ENCODE measurements around the gene RSRC1. TPM values are rescaled to one million over a fixed set of nuclear protein-coding genes. Genes with fewer than 3 reads are reported as not detected.

RSRC1 gene
- total RNA-seq, 1 donor from 2014 or later, result 44.6 TPM

- no peak overlapping the region for H3K4me3 Mint-ChIP-seq
- intact Hi-C loops (cut with micrococcal nuclease), result no loop called here
- no peaks in the 10 kb centered on the region for H3K4me1 Mint-ChIP-seq
- H3K27ac Mint-ChIP-seq, result no peak overlapping the region
- no peaks in the 10 kb centered on the region for H3K27me3 Mint-ChIP-seq
- peaks cover 33% of the 10 kb centered on the region for H3K9me3 Mint-ChIP-seq
- no peak for DNase-seq
- peaks cover 2% of the 10 kb centered on the region for H3K36me3 Mint-ChIP-seq (ENCODE audit: low read depth)
Observed at GRCh38 chr3:158244274-158244673, 134.4 kb downstream of the RSRC1 start.

- no peak for DNase-seq
- Mint-ChIP-seq H3K36me3 (ENCODE audit: low read depth) (peaks cover 8% of the 10 kb centered on the region), H3K27me3 (no peaks in the 10 kb centered on the region), H3K4me3 (no peak overlapping the region), H3K4me1 (no peaks in the 10 kb centered on the region), H3K27ac (no peak overlapping the region), H3K9me3 (peaks cover 40% of the 10 kb centered on the region)
- intact Hi-C loops (cut with micrococcal nuclease), result no loop called here
Observed at GRCh38 chr3:158247288-158247687, 137.4 kb downstream of the RSRC1 start.

- H3K4me3 Mint-ChIP-seq, result no peak overlapping the region
- H3K36me3 Mint-ChIP-seq (ENCODE audit: low read depth), result peaks cover 14% of the 10 kb centered on the region
- no peaks in the 10 kb centered on the region for H3K4me1 Mint-ChIP-seq
- intact Hi-C loops (cut with micrococcal nuclease), result no loop called here
- no peaks in the 10 kb centered on the region for H3K27me3 Mint-ChIP-seq
- no peak overlapping the region for H3K27ac Mint-ChIP-seq
- H3K9me3 Mint-ChIP-seq, result peaks cover 49% of the 10 kb centered on the region
- no peak for DNase-seq
Observed at GRCh38 chr3:158248261-158248660, 138.4 kb downstream of the RSRC1 start.

GRCh38 chr3:158249183-158249582, 139.3 kb downstream of the RSRC1 start:
- intact Hi-C loops (cut with micrococcal nuclease), result no loop called here
- Mint-ChIP-seq H3K4me1 (no peaks in the 10 kb centered on the region), H3K4me3 (no peak overlapping the region), H3K27ac (no peak overlapping the region), H3K36me3 (ENCODE audit: low read depth) (peaks cover 14% of the 10 kb centered on the region), H3K27me3 (no peaks in the 10 kb centered on the region), H3K9me3 (peaks cover 49% of the 10 kb centered on the region)
- no peak for DNase-seq

- intact Hi-C loops (cut with micrococcal nuclease), result no loop called here
- Mint-ChIP-seq H3K27ac (no peak overlapping the region), H3K4me1 (no peaks in the 10 kb centered on the region), H3K9me3 (peaks cover 18% of the 10 kb centered on the region), H3K36me3 (ENCODE audit: low read depth) (peaks cover 4% of the 10 kb centered on the region), H3K27me3 (no peaks in the 10 kb centered on the region), H3K4me3 (no peak overlapping the region)
- DNase-seq, result no peak
Observed at GRCh38 chr3:158258619-158259018, 148.7 kb downstream of the RSRC1 start.

GRCh38 chr3:158260392-158260791, 150.5 kb downstream of the RSRC1 start:
- Mint-ChIP-seq H3K4me3 (no peak overlapping the region), H3K27me3 (no peaks in the 10 kb centered on the region), H3K4me1 (no peaks in the 10 kb centered on the region), H3K9me3 (peaks cover 24% of the 10 kb centered on the region), H3K27ac (no peak overlapping the region), H3K36me3 (ENCODE audit: low read depth) (peaks cover 6% of the 10 kb centered on the region)
- DNase-seq, result no peak
- intact Hi-C loops (cut with micrococcal nuclease), result no loop called here

- Mint-ChIP-seq H3K36me3 (ENCODE audit: low read depth) (peaks cover 2% of the 10 kb centered on the region), H3K27ac (no peak overlapping the region), H3K9me3 (peaks cover 13% of the 10 kb centered on the region), H3K27me3 (no peaks in the 10 kb centered on the region), H3K4me1 (no peaks in the 10 kb centered on the region), H3K4me3 (no peak overlapping the region)
- no peak for DNase-seq
- intact Hi-C loops (cut with micrococcal nuclease), result no loop called here
Observed at GRCh38 chr3:158261371-158261991, 151.6 kb downstream of the RSRC1 start.

- H3K36me3 Mint-ChIP-seq (ENCODE audit: low read depth), result peaks cover 13% of the 10 kb centered on the region
- intact Hi-C loops (cut with micrococcal nuclease), result no loop called here
- DNase-seq, result no peak
- peaks cover 20% of the 10 kb centered on the region for H3K9me3 Mint-ChIP-seq
- H3K27me3 Mint-ChIP-seq, result no peaks in the 10 kb centered on the region
- H3K27ac Mint-ChIP-seq, result no peak overlapping the region
- H3K4me1 Mint-ChIP-seq, result no peaks in the 10 kb centered on the region
- no peak overlapping the region for H3K4me3 Mint-ChIP-seq
Observed at GRCh38 chr3:158264894-158265293, 155.0 kb downstream of the RSRC1 start.

- Mint-ChIP-seq H3K27ac (no peak overlapping the region), H3K4me1 (no peaks in the 10 kb centered on the region), H3K36me3 (ENCODE audit: low read depth) (peaks cover 13% of the 10 kb centered on the region), H3K27me3 (no peaks in the 10 kb centered on the region), H3K9me3 (peaks cover 20% of the 10 kb centered on the region), H3K4me3 (no peak overlapping the region)
- intact Hi-C loops (cut with micrococcal nuclease), result no loop called here
- no peak for DNase-seq
Observed at GRCh38 chr3:158267015-158267414, 157.1 kb downstream of the RSRC1 start.

- no peak overlapping the region for H3K4me3 Mint-ChIP-seq
- peaks cover 10% of the 10 kb centered on the region for H3K36me3 Mint-ChIP-seq (ENCODE audit: low read depth)
- no peak for DNase-seq
- intact Hi-C loops (cut with micrococcal nuclease), result no loop called here
- H3K27me3 Mint-ChIP-seq, result no peaks in the 10 kb centered on the region
- H3K9me3 Mint-ChIP-seq, result peaks cover 16% of the 10 kb centered on the region
- H3K27ac Mint-ChIP-seq, result no peak overlapping the region
- H3K4me1 Mint-ChIP-seq, result no peaks in the 10 kb centered on the region
Observed at GRCh38 chr3:158269942-158270341, 160.1 kb downstream of the RSRC1 start.

- intact Hi-C loops (cut with micrococcal nuclease), result no loop called here
- peaks cover 8% of the 10 kb centered on the region for H3K36me3 Mint-ChIP-seq (ENCODE audit: low read depth)
- H3K27me3 Mint-ChIP-seq, result no peaks in the 10 kb centered on the region
- H3K9me3 Mint-ChIP-seq, result peaks cover 8% of the 10 kb centered on the region
- no peaks in the 10 kb centered on the region for H3K4me1 Mint-ChIP-seq
- H3K4me3 Mint-ChIP-seq, result no peak overlapping the region
- H3K27ac Mint-ChIP-seq, result no peak overlapping the region
- no peak for DNase-seq
Observed at GRCh38 chr3:158272081-158272480, 162.2 kb downstream of the RSRC1 start.

- H3K9me3 Mint-ChIP-seq, result no peaks in the 10 kb centered on the region
Observed at GRCh38 chr3:158273656-158274055, 163.8 kb downstream of the RSRC1 start.

GRCh38 chr3:158278187-158278586, 168.3 kb downstream of the RSRC1 start:
- H3K4me1 Mint-ChIP-seq, result no peaks in the 10 kb centered on the region
- H3K36me3 Mint-ChIP-seq (ENCODE audit: low read depth), result peaks cover 3% of the 10 kb centered on the region
- H3K4me3 Mint-ChIP-seq, result no peak overlapping the region
- intact Hi-C loops (cut with micrococcal nuclease), result no loop called here
- no peak overlapping the region for H3K27ac Mint-ChIP-seq
- H3K9me3 Mint-ChIP-seq, result peaks cover 5% of the 10 kb centered on the region
- no peak for DNase-seq
- no peaks in the 10 kb centered on the region for H3K27me3 Mint-ChIP-seq

More at GRCh38 chr3:158273656-158274055, 163.8 kb downstream of the RSRC1 start:
- Mint-ChIP-seq H3K36me3 (ENCODE audit: low read depth) (peaks cover 3% of the 10 kb centered on the region), H3K4me1 (no peaks in the 10 kb centered on the region), H3K27ac (no peak overlapping the region), H3K27me3 (no peaks in the 10 kb centered on the region), H3K4me3 (no peak overlapping the region)
- intact Hi-C loops (cut with micrococcal nuclease), result no loop called here
- no peak for DNase-seq

- H3K27me3 Mint-ChIP-seq, result no peaks in the 10 kb centered on the region
- peaks cover 3% of the 10 kb centered on the region for H3K36me3 Mint-ChIP-seq (ENCODE audit: low read depth)
- DNase-seq, result no peak
- H3K9me3 Mint-ChIP-seq, result peaks cover 5% of the 10 kb centered on the region
- H3K4me1 Mint-ChIP-seq, result no peaks in the 10 kb centered on the region
- no peak overlapping the region for H3K4me3 Mint-ChIP-seq
- intact Hi-C loops (cut with micrococcal nuclease), result no loop called here
- H3K27ac Mint-ChIP-seq, result no peak overlapping the region
Observed at GRCh38 chr3:158279609-158280008, 169.7 kb downstream of the RSRC1 start.

- no peak for DNase-seq
- Mint-ChIP-seq H3K27ac (no peak overlapping the region), H3K4me1 (no peaks in the 10 kb centered on the region), H3K36me3 (ENCODE audit: low read depth) (no peaks in the 10 kb centered on the region), H3K9me3 (no peaks in the 10 kb centered on the region), H3K4me3 (no peak overlapping the region), H3K27me3 (no peaks in the 10 kb centered on the region)
- intact Hi-C loops (cut with micrococcal nuclease), result no loop called here
Observed at GRCh38 chr3:158295771-158296170, 185.9 kb downstream of the RSRC1 start.

All from activated CD4-positive, alpha-beta T cell treated with anti-CD3 and anti-CD28 coated beads, Interleukin-2, amount 10 ng/mL, durations not matched to agents 24 days and 14 days (primary cell).